Skeletal muscle tissue (tissue), 4 donors: ENCODE results near the gene DYRK3. TPM values are rescaled to one million over a fixed set of nuclear protein-coding genes. Genes with fewer than 3 reads are reported as not detected.

Source experiments
- H3K27ac ChIP-seq: one replicate; pipeline ENCODE4 v1.7.0; 2013; ENCODE audit warnings: mild to moderate bottlenecking, low read depth, low read length, inconsistent platforms
- H3K27me3 ChIP-seq, 3 donors: one replicate each; pipeline ENCODE4 v1.7.0; 2013; ENCODE audit warnings: low read length in 3 of 3; ENCODE audit not compliant: control insufficient read depth in 3 of 3, insufficient read depth in 3 of 3
- H3K36me3 ChIP-seq, 3 donors: one replicate each; pipeline ENCODE4 v1.7.0; 2013; ENCODE audit warnings: low read length in 3 of 3; ENCODE audit not compliant: control insufficient read depth in 3 of 3, insufficient read depth in 3 of 3
- H3K4me1 ChIP-seq, 3 donors: one replicate each; pipeline ENCODE4 v1.7.0; 2013; ENCODE audit warnings: low read length in 3 of 3, mild to moderate bottlenecking in 3 of 3; ENCODE audit not compliant: control insufficient read depth in 3 of 3, insufficient read depth in 3 of 3
- H3K4me3 ChIP-seq, 3 donors: one replicate each; pipeline ENCODE4 v1.7.0; 2013; ENCODE audit warnings: low read length in 3 of 3
- H3K9ac ChIP-seq, 3 donors: one replicate each; pipeline ENCODE4 v1.7.0; 2013; ENCODE audit warnings: low read length in 3 of 3, mild to moderate bottlenecking in 3 of 3, moderate library complexity in 2 of 3, low read depth in 1 of 3
- H3K9me3 ChIP-seq, 3 donors: one replicate each; pipeline ENCODE4 v1.7.0; 2013; ENCODE audit warnings: low read length in 3 of 3; ENCODE audit not compliant: control insufficient read depth in 3 of 3
- total RNA-seq: library from RNA; depleted of rRNA; stranded (reverse); fragments of >200 nt; gene quantifications from one replicate; pipeline ENCODE4 v1.2.3, GENCODE V29; 2014
- donor health status: Osteomylitis.

The DYRK3 gene
- total RNA-seq, 1 donor from 2014 or later: 13.0 TPM

- peak overlapping the region in 2 of 3 donors; percentile 9 to 27 for H3K9ac ChIP-seq
- H3K9me3 ChIP-seq: no peaks in the 10 kb centered on the region
- no peaks in the 10 kb centered on the region for H3K27me3 ChIP-seq
- H3K27ac ChIP-seq: peak overlapping the region; percentile 97
- H3K36me3 ChIP-seq: peaks cover 0 to 2% (median 0%) of the 10 kb centered on the region in 3 donors
- H3K4me3 ChIP-seq: no peak overlapping the region
- H3K4me1 ChIP-seq: peaks cover 81 to 94% (median 87%) of the 10 kb centered on the region in 3 donors
These were observed 61.7 kb downstream of the DYRK3 start for GRCh38 chr1:206696812-206697585.

GRCh38 chr1:206698011-206698410, 62.7 kb downstream of the DYRK3 start:
- Histone ChIP-seq H3K4me3 (no peak overlapping the region), H3K9ac (no peak overlapping the region), H3K27me3 (no peaks in the 10 kb centered on the region), H3K9me3 (no peaks in the 10 kb centered on the region), H3K36me3 (peaks cover 0 to 2% (median 0%) of the 10 kb centered on the region in 3 donors), H3K27ac (peak overlapping the region; percentile 97), H3K4me1 (peaks cover 81 to 94% (median 87%) of the 10 kb centered on the region in 3 donors)

Other genes starting within 250 kb of the DYRK3 start
- gene IKBKE, start 165.1 kb upstream of the DYRK3 start, total RNA-seq: 2.6 TPM
- 3.1 TPM for gene RASSF5, start 128.0 kb upstream of the DYRK3 start, total RNA-seq
- gene EIF2D, start 23.1 kb upstream of the DYRK3 start, total RNA-seq: 25.6 TPM
- 26.6 TPM for gene MAPKAPK2, start 49.4 kb downstream of the DYRK3 start, total RNA-seq
- not detected for gene IL19, start 135.2 kb downstream of the DYRK3 start, total RNA-seq
- 1.6 TPM for gene IL10, start 137.0 kb downstream of the DYRK3 start, total RNA-seq
- gene IL20, start 230.1 kb downstream of the DYRK3 start, total RNA-seq: not detected